Superior temporal gyrus (tissue), 1 donor: ENCODE results near the gene NUP210.

Experiments used
- DNase-seq: peaks from one replicate; pipeline ENCODE4 v3.0.0-alpha.2; 2016; ENCODE audit errors: extremely low spot score

Gene NUP210

DNA sequence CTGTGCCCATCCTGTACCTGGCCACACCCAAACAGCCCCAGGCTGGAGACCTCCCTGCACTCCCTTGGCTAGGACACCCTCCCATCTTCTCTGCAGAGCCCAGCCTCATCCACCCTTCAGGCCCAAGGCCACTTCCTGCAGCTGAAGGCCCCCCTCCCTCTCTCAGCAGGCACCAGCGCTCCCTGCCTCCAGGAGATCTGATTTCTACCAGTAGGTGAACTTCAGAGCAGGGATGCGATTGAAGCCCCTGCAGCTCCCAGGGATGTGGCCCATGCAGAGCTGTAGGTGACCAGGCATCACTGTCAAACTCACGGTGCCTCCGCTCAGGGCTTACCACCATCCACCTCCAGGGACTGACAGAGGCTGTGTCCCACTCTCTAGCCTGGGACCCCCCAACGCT is 96.3 kb downstream of the NUP210 start:
- DNase-seq = no peak

DNA sequence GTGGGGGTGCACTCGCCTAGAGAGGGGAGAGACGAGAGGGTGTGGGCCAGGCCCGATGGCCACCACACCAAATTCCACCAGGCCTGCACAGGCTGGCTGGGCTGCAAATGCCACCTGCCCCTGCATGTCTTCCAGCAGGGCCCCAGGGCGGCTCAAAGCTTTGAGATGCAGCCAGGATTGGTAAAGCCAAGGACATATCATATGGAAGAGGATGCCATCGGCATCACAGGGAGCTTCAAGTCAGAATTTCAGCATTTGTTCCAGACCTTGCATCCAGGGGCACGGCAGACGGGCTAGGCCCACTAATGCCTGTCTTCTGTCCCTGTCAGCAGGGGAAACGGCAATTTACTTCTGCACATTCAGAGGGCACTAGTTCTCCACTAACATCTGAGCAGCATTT is 97.8 kb downstream of the NUP210 start:
- no peak for DNase-seq

DNA sequence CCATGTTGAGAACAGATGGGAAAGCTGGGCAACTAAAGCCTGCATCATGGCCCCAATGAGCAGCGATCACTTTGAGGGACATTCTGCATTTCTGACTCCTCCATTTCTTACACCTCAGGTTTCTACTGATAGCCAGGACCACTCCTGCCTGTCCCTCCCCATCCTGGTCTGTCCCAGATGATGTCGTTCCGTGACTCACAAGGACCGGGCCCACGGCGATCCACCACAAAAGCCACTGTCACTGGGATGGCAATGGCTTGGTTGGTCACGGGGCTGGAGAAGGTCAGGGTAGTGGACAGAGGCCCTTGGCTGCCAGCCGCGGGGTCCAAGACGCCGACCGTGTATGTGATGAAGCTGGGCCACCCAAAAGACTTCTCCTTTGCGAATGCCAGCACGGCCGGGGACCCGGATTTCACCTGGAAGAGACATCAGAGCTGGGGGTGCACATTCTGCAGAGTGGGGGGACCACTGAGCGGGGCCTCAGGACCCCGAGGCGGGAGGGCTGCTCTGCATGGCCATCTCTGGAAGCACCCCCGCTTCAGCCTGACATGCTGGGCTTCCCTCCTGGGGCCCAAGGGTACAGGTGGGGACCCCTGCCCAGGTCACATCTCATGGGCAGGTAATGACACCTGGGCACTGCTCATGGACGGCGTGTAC is 100.4 kb downstream of the NUP210 start:
- DNase-seq = no peak

DNA sequence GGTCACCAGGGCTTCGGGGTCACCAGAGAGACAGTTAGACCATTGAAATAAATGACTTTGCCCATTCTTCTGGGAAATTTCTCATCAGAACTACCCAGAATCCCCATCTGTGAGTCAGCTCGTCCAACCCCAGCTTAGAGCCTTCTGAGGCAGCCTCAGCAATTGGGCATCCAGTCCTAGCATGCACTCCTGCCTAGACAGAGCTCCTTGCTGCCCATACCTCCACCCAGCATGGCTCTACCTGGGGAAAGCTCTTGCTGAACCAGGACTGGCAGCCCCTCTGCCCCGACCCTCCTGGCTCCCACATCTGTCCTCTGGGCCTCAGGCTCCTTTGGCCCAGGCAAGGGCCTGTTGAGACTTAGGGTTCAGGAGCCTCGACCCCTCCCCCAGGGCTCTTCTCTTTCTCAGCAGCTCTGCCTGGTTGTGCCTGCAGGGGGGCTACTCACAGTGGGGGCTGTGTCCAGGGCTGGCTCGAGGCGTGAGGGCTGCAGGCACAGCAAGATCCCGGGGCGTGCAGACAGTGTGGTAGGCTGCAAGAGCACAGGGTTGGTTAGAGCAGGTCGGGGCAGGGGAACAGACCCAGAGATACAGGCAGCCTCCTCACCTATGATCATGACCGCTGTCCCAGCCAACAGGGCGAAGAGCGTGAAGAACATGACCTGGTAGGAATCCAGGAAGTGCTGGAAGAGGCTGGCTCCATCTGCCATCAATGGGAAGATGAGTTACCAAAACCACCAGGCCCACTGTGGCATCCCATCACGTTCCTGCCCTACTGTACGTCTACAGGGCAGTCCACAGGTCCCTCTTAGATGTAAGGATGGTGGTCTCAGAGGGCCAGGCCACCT is 101.3 kb downstream of the NUP210 start:
- no peak for DNase-seq

DNA sequence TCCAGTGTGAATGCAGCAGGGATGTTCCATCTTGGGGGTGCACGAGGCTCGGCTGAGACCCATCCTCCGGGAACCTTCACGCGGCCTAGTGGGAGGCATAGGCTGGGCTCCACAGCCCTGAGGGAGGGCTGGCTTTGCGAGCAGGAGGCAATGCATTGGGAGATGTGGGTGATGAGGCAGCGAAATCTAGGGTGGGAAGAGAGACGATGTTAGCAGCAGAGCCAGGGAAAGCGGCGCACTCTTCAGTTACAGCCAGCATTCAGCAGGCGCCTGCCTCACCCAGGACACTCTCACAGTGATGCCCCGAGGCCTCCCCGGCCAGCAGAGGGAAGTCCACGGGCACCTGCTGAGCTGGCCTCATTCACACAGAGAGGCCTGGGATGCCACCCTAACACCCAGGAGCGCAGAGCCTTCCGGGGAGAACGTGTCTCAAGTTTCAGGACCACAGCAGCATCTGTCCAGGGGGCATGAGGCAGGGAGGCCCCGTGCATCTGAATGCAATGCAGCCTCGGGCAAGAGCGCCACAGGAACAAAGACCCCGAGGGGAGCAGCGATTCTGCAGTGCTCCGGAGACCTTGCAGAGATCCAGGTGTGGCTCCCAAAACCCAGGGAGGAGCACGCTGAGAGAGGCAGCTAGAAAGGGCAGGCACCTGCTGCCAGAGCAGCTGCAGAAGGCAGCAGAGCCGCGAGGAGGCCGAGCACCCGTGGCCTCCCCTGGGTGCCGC is 102.4 kb downstream of the NUP210 start:
- DNase-seq = no peak

DNA sequence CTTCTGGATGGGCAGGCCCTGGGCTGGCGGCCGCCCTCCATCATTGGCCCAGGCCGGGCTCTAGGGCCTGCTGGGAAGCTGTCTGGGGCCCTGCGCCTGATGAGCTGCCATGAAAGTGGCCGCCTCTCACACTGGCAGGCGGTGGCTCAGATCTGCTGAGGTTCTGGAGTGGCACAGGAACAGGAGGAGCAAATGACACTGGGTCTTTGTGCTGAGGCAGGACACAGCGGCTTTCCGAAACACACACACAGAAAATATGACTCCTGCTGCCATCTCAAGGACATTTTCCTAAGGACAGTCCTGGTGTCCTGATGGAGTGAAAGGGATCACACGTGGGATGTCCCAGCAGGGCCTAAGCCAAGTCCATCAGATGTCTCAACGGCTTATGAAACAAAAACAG is 103.5 kb downstream of the NUP210 start:
- peak; percentile 49 for DNase-seq

DNA sequence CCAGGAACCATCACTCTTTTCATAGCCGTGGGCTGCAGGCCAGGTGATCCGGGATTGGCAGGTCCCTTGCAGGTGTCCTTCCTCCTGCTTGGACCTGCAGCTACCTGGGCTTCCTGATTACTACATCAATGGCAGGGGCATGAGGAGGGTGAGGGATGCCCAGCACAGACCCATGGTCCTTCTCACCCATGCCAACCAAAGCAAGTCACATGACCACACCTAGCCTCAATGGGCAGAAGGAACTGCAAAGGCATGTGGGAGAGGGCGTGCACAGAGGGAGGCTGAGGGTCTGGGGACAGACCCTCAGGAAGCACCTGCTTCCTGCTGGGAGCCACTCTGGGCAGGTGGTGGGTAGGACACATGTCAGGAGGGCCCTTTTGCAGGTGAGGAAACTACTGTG is 105.2 kb downstream of the NUP210 start:
- DNase-seq = no peak

DNA sequence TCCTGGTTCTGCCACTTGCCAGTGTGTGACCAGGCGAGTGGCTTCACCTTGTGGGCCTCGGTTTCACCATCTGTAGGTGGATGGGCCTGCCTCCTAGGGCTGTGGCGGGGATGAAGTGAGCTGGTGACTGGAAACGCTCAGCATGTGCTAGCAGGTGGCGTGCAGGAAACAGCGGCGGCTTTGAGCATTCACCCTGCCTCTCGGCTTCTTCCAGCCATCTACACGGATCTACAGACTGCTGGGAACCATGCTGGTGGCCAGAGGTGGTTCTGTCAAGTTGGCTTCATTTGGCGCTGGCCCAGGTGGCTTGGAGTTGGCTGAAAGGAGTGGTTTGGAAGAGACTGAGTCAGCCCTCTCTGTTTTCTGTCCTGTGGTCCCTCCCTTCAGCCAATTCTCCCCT is 106.3 kb downstream of the NUP210 start:
- DNase-seq = no peak

DNA sequence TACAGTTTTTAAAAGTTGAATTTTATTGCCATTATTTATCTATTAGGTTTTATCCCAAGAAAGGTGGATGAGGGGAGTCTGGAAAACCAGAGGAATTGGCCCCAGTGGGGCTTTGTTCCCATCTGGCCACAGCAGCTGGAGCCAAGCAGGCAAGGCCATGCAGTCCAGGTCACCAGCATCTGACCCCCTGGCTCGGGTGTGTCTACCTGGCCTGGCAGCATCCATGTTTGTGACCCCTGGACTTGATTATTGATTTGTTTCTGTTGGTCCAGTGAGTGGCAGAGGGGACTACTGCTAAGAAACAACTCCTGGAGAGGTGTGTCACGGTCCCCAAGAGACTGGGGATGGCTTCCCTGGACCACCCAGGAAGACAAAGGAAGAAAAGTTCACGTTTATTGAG is 111.1 kb downstream of the NUP210 start:
- DNase-seq = no peak

DNA sequence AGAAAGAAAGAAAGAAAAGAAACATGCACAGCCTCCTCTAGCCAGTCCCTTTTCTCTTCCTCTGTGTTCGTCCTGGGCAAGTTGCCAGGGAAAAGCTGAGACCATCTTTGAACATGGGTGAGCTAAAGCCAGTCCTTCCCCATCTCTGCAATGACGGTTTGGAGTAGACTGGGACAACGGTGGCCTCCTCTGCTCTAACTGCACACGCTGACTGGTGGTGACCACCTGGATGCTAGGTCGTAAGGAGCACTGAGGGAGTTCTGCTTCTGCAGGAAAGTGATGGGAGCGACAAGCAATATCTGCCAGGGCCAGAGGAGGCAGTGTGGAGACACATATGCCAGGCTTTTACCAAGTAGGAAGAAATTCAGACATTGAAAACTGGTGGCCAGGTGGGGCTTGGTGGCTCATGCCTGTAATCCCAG is 111.7 kb downstream of the NUP210 start:
- peak; percentile 80 for DNase-seq

DNA sequence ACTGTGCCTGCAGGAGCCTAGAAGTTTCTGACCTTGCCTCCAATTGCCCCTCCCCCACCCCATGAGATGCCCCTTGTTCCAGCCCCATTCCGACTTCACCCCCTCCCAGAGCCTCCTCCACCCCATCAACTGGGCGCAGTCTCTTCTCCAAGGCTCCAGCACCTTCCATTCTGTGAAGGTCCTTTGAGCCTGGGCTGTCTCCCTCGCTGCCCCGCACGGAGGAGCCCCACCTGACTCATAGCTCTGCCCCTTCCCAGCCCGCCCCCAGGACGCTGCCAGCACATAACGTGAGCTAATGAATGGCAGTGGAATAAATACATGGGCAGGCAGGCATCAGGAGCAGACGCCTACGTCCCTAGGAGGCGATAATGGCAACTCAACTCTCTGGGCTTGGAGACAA is 113.1 kb downstream of the NUP210 start:
- DNase-seq = no peak

DNA sequence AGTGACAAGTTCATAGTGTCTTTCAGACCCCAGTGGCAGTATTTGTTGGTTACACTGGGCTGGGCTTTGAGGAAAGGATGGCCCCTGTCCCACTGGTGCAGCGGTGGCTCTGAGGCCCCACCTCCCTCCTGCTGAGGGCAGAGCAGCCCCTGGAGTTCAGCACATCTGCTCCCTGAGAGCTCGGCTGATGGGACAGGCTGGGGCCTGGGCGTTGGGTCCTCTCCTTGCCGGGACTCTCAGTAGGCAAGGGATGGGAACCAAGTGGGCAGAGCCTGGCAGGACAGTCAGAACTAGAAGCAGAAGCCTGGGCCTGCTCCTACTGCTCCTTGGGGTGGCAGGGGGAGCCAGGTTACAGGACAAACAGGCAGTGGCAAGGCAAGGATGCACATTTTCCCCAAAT is 114.5 kb downstream of the NUP210 start:
- no peak for DNase-seq

DNA sequence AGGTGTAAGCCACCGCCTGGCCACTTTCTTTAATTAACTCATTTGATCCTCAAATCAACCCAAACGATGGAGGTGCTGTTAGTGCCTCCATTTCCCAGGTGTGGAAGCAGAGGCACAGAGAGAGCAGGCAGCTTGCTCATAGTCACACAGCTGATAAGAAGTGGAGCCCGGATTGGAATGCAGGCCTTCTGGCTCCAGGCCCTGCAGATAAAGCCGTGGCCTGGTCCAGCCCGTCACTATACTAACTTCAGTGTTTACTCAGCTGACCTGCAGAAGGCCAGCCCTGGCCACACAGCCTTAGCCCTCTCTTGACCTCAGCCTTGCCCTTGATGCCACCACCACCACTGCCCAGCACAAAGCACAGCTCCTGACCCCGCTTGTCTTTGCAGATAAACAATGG is 116.7 kb downstream of the NUP210 start:
- no peak for DNase-seq

DNA sequence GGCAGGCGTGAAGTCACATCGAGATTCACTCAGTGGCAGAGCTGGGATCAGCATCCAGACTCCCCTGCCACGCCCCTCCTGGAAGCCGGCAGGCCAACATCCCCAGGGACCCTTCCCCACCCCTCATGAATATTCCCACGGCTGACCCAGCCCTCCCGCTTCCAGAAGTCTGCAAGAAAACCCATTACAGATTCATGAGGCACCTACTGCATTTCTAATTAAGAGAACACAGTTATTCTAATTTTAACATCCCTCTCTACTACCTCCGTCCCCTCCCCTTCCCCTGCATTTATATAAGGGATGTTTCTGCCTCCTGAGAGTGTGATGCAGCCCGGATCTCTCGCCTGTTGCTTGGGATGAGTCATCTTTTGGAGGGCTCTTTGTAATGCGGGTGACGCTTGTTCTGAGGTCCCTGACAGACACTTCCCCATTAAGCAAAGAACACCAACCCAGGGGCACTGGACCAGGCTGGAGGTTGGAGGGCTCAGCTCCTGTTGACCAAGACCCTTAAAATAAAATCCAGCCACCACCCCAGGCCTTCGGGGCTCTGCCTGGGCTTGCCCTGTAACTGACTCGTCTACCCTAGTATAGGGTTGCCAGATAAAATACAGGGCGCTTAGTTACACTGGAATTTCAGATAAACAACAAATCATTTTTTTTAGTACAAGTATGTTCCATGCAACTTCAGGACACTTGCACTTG is 118.7 kb downstream of the NUP210 start:
- no peak for DNase-seq

DNA sequence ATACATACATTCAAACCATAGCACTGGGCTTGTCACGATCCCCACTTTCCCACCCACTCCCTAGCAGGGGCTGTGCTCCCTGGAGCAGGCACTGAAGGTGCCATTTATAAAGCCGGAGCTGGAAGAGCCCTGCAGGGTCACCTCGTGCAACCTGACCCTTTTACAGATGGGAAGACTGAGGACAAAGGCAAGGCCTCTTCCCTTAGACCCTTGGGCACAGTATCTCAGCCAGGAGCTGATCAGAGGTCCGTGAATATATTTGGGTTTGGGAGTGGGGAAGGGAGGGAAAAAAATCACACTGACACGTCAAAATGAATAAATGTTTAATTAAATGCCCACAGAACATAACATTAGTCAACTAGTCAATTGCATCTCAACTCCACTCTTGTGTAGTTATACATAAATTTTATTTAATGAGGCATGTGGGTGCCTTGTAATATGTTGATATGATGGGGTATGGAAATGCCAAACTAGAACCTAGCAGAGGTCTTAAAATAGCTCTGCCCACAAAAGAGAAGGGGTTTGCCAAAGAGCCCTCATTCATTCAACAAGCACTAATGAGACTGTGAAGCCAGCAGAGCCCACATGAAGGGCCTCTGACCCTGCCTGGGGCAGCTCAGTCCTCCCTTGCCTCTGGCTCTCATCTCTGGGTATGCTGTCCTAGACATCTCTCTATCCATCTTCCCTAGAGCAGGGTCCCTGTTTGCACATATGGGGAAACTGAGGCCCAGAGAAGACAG is 119.4 kb downstream of the NUP210 start:
- no peak for DNase-seq

DNA sequence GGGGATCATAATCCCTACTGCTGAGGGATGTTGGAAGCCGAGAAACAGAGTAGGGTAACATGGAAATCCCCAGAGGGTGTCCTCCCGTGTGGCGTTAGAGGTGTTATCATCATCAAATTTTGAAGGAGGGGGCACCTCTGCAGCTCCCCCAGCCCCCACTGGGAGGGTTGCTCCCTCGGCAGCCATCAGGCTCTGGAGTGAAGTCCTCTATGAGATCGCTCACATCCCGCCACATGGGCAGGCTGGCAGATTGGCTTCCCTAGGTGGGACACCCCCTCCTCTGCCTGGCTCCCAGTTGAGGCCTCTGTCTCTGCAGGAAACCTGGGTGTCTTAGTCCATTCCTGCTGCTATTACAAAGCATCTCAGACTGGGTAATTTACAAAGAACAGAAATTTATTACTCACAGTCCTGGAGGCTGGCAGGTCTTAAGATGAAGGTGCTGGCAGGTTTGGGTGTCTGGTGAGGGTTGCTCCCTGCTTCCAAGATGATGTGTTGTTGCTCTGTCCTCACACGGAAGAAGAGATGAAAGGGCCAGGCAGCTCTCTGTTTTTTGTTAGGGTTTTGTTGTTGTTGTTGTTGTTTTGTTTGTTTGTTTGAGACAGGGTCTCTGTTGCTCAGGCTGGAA is 120.5 kb downstream of the NUP210 start:
- DNase-seq = no peak

DNA sequence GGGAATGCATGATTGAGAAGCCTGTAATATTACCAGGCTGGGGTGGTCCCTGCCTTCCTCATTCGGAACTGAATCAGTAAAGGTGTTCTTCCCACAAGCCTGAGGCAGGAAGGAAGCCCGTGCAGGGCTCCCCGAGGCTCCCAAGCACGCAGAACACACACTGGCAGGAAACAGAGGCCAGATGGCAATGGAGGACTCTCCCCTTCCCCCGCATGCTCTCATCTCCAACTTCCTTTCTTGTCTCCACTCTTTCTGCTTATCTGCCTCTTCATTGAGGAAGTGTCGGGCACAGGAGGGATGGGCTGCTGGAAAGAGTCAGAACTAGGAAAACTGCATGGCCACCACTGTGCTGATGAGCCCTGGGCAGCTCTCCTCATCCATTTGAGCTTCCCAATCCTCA is 123.5 kb downstream of the NUP210 start:
- DNase-seq = no peak

DNA sequence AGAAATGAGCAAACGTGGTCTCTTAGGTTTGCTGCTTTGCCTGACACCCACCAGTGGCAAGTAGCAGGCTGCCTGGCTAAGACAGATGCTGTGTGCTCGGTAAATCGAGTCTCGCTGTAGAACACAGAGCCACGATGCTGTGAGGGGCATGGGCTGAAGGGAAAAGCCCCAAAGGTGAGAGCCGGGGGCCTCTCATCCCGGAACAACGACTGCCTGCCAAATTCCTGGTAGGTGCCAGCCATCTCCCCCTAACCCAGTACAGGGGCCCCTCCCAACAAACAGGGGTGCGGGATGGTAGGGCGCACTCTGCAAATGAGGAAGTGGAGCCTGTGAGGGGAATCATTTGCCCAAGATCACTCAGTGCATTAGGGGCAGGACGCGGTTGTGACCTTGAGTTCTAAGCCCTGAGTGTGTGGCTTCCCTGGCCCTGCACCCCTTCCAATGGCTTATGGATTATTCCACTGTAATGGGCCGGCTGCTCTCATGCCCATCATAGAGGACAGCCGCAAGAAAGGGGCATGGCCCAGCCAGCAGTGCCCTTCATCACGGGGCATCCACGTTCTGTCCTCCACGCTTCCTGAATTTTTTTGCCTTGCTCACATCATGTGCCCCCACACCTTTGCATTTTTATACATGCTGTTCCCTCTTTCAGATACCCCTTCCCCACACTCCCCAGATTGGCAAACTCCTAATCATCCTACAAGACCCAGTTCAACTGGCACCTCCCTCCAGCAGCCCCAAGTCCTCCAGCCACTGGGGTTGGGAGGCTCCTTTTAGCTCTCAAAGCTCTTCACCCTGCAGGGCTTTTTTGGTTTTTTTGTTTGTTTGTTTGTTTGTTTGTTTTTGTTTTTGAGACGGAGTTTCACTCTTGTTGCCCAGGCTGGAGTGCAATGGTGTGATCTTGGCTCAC is 125.4 kb downstream of the NUP210 start:
- no peak for DNase-seq

DNA sequence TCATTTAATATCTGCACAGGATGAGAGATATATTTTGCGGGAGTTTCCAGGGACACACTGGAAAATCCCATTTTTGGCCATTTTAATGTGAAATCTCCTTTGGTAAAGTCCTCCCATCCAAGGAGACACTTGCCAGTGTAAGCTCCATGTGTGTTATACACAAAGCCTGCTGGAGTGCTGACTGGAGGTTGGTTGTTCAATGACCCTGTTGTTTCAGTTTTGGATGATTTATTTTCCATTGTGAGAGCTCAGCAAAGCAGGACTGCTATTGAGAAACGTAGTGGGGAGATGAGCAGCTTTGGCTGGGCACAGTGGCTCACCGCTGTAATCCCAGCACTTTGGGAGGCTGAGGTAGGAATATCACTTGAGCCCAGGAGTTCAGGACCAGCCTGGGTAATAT is 127.7 kb downstream of the NUP210 start:
- DNase-seq = peak; percentile 65

DNA sequence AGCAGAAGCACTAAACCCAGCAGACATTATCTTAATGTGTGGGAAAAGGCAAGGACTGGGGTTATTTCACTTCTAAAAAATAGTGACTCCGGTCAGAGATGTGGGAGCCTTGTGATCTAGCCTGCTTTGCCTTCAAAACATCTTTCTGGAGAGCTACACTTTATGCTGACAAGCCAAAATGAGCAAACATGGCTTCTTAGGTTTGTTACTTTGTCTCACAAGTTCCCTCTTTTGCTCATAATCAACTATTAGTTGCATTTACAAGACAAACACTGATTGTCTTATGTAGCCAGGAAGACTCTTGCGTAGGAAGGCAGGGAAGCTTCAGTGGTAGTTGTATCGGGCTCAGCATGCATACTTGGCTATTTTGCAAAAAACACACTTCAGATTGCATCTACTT is 129.2 kb downstream of the NUP210 start:
- no peak for DNase-seq
